ENCODE measurements around the gene UBE2V1.
"Not testable (repeated sequence)": the region's sequence is repeated elsewhere in the genome, so short reads cannot be mapped to it uniquely, and the experiment has no call there.

UBE2V1 gene

GRCh38 chr20:50140339-50140859, 27.4 kb upstream of the UBE2V1 start:
- no peak overlapping the region for H2AK5ac ChIP-seq (ENCODE audit: low read length, severe bottlenecking)
- H2AFZ ChIP-seq (ENCODE audit: low read depth, low read length), result no peak overlapping the region
- no peak overlapping the region for H3K14ac ChIP-seq (ENCODE audit: low read length in 2 of 2)
- peaks cover 44 to 53% of the 10 kb centered on the region in 2 experiments for H3K36me3 ChIP-seq (ENCODE audit: control insufficient read depth in 1 of 2, insufficient read depth in 2 of 2, low read depth in 1 of 2, low read length in 2 of 2)
- no peak overlapping the region for H3K23ac ChIP-seq (ENCODE audit: low read length in 2 of 2)
- no peak overlapping the region for H3K4ac ChIP-seq (ENCODE audit: low read depth in 1 of 2, low read length in 2 of 2)
- DNase-seq, result no peak
- H3K9me3 ChIP-seq (ENCODE audit: control insufficient read depth, low read length), result no peaks in the 10 kb centered on the region
- no peak overlapping the region for H2BK5ac ChIP-seq (ENCODE audit: low read depth, low read length, poor library complexity, severe bottlenecking)
- H3K79me1 ChIP-seq (replicated peaks; ENCODE audit: low read length, poor library complexity, severe bottlenecking), result peaks cover 35% of the 10 kb centered on the region
- peaks cover 41% of the 10 kb centered on the region for H3K4me1 ChIP-seq (ENCODE audit: control insufficient read depth, insufficient read depth, low read depth, low read length)
- H2BK120ac ChIP-seq (ENCODE audit: low read depth, low read length), result no peak overlapping the region
- H3K4me3 ChIP-seq (ENCODE audit: insufficient read depth in 1 of 2, low read depth in 1 of 2, low read length in 2 of 2), result no peak overlapping the region
- 97% methylated on average over 11 of the region's 11 CpGs for WGBS
- H4K91ac ChIP-seq (ENCODE audit: low read length), result no peak overlapping the region
- H3K4me2 ChIP-seq (ENCODE audit: low read length, poor library complexity, severe bottlenecking), result no peak overlapping the region
- no peak overlapping the region for H2BK12ac ChIP-seq (ENCODE audit: low read length in 2 of 2)
- no peak overlapping the region for H2BK15ac ChIP-seq (ENCODE audit: low read depth, poor library complexity, severe bottlenecking)
- no peak overlapping the region for H3K27ac ChIP-seq (ENCODE audit: low read length, poor library complexity, severe bottlenecking)
- no peaks in the 10 kb centered on the region for H3K27me3 ChIP-seq (ENCODE audit: control insufficient read depth in 1 of 2, insufficient read depth in 1 of 2, low read length in 2 of 2)
- H3K9ac ChIP-seq (ENCODE audit: low read length), result no peak overlapping the region
- H4K8ac ChIP-seq (ENCODE audit: low read length), result no peak overlapping the region
- peak overlapping the region in 1 of 2 experiments; percentile 14 for H3K18ac ChIP-seq (ENCODE audit: low read depth in 1 of 2, low read length in 2 of 2)

- Histone ChIP-seq H3K36me3 (ENCODE audit: control insufficient read depth in 1 of 2, insufficient read depth in 2 of 2, low read depth in 1 of 2, low read length in 2 of 2) (peaks cover 53 to 67% of the 10 kb centered on the region in 2 experiments), H3K4me1 (ENCODE audit: control insufficient read depth, insufficient read depth, low read depth, low read length) (peaks cover 38% of the 10 kb centered on the region), H3K9ac (ENCODE audit: low read length) (no peak overlapping the region), H3K18ac (ENCODE audit: low read depth in 1 of 2, low read length in 2 of 2) (peak overlapping the region; percentile 5 to 83), H2AK5ac (ENCODE audit: low read length, severe bottlenecking) (peak overlapping the region; percentile 50), H3K27me3 (ENCODE audit: control insufficient read depth in 1 of 2, insufficient read depth in 1 of 2, low read length in 2 of 2) (no peaks in the 10 kb centered on the region), H4K8ac (ENCODE audit: low read length) (peak overlapping the region; percentile 70), H3K9me3 (ENCODE audit: control insufficient read depth, low read length) (no peaks in the 10 kb centered on the region), H2AFZ (ENCODE audit: low read depth, low read length) (no peak overlapping the region), H2BK5ac (ENCODE audit: low read depth, low read length, poor library complexity, severe bottlenecking) (no peak overlapping the region), H2BK15ac (ENCODE audit: low read depth, poor library complexity, severe bottlenecking) (peak overlapping the region; percentile 60), H3K4ac (ENCODE audit: low read depth in 1 of 2, low read length in 2 of 2) (peak overlapping the region in 1 of 2 experiments; percentile 47), H2BK12ac (ENCODE audit: low read length in 2 of 2) (peak overlapping the region; percentile 6 to 61), H3K79me1 (replicated peaks; ENCODE audit: low read length, poor library complexity, severe bottlenecking) (peaks cover 41% of the 10 kb centered on the region), H2BK120ac (ENCODE audit: low read depth, low read length) (no peak overlapping the region), H4K91ac (ENCODE audit: low read length) (peak overlapping the region; percentile 62), H3K4me3 (ENCODE audit: insufficient read depth in 1 of 2, low read depth in 1 of 2, low read length in 2 of 2) (no peak overlapping the region), H3K4me2 (ENCODE audit: low read length, poor library complexity, severe bottlenecking) (no peak overlapping the region), H3K14ac (ENCODE audit: low read length in 2 of 2) (peak overlapping the region in 1 of 2 experiments; percentile 35), H3K27ac (ENCODE audit: low read length, poor library complexity, severe bottlenecking) (peak overlapping the region; percentile 15), H3K23ac (ENCODE audit: low read length in 2 of 2) (peak overlapping the region in 1 of 2 experiments; percentile 50)
- WGBS, result 80% methylated on average over 29 of the region's 29 CpGs
- no peak for DNase-seq
Observed at GRCh38 chr20:50138479-50139393, 25.8 kb upstream of the UBE2V1 start.

- H3K4me2 ChIP-seq (ENCODE audit: low read length, poor library complexity, severe bottlenecking), result no peak overlapping the region
- H3K23ac ChIP-seq (ENCODE audit: low read length in 2 of 2), result no peak overlapping the region
- no peaks in the 10 kb centered on the region for H3K27me3 ChIP-seq (ENCODE audit: control insufficient read depth in 1 of 2, insufficient read depth in 1 of 2, low read length in 2 of 2)
- peaks cover 35% of the 10 kb centered on the region for H3K4me1 ChIP-seq (ENCODE audit: control insufficient read depth, insufficient read depth, low read depth, low read length)
- H2BK5ac ChIP-seq (ENCODE audit: low read depth, low read length, poor library complexity, severe bottlenecking), result no peak overlapping the region
- peak overlapping the region; percentile 15 for H3K27ac ChIP-seq (ENCODE audit: low read length, poor library complexity, severe bottlenecking)
- H2BK15ac ChIP-seq (ENCODE audit: low read depth, poor library complexity, severe bottlenecking), result peak overlapping the region; percentile 60
- H4K8ac ChIP-seq (ENCODE audit: low read length), result peak overlapping the region; percentile 70
- peak overlapping the region in 1 of 2 experiments; percentile 83 for H3K18ac ChIP-seq (ENCODE audit: low read depth in 1 of 2, low read length in 2 of 2)
- H3K79me1 ChIP-seq (replicated peaks; ENCODE audit: low read length, poor library complexity, severe bottlenecking), result peaks cover 43% of the 10 kb centered on the region
- peak overlapping the region; percentile 50 for H3K9ac ChIP-seq (ENCODE audit: low read length)
- H3K36me3 ChIP-seq (ENCODE audit: control insufficient read depth in 1 of 2, insufficient read depth in 2 of 2, low read depth in 1 of 2, low read length in 2 of 2), result peaks cover 51 to 69% of the 10 kb centered on the region in 2 experiments
- peak overlapping the region in 1 of 2 experiments; percentile 47 for H3K4ac ChIP-seq (ENCODE audit: low read depth in 1 of 2, low read length in 2 of 2)
- no peaks in the 10 kb centered on the region for H3K9me3 ChIP-seq (ENCODE audit: control insufficient read depth, low read length)
- H2AK5ac ChIP-seq (ENCODE audit: low read length, severe bottlenecking), result no peak overlapping the region
- H2AFZ ChIP-seq (ENCODE audit: low read depth, low read length), result no peak overlapping the region
- no peak overlapping the region for H3K14ac ChIP-seq (ENCODE audit: low read length in 2 of 2)
- H4K91ac ChIP-seq (ENCODE audit: low read length), result no peak overlapping the region
- DNase-seq, result no peak
- 97% methylated on average over 5 of the region's 5 CpGs for WGBS
- H2BK120ac ChIP-seq (ENCODE audit: low read depth, low read length), result peak overlapping the region; percentile 66
- H2BK12ac ChIP-seq (ENCODE audit: low read length in 2 of 2), result peak overlapping the region in 1 of 2 experiments; percentile 61
- no peak overlapping the region for H3K4me3 ChIP-seq (ENCODE audit: insufficient read depth in 1 of 2, low read depth in 1 of 2, low read length in 2 of 2)
Observed at GRCh38 chr20:50138120-50138478, 25.1 kb upstream of the UBE2V1 start.

GRCh38 chr20:50137702-50138101, 24.8 kb upstream of the UBE2V1 start:
- WGBS, result 96% methylated on average over 12 of the region's 13 CpGs
- peak; percentile 57 for DNase-seq
- H3K27ac ChIP-seq (ENCODE audit: low read length, poor library complexity, severe bottlenecking); H3K4me2 ChIP-seq (ENCODE audit: low read length, poor library complexity, severe bottlenecking); H2BK5ac ChIP-seq (ENCODE audit: low read depth, low read length, poor library complexity, severe bottlenecking); H2AFZ ChIP-seq (ENCODE audit: low read depth, low read length); H3K27me3 ChIP-seq (ENCODE audit: control insufficient read depth in 1 of 2, insufficient read depth in 1 of 2, low read length in 2 of 2); H2BK120ac ChIP-seq (ENCODE audit: low read depth, low read length); H3K18ac ChIP-seq (ENCODE audit: low read depth in 1 of 2, low read length in 2 of 2); H3K4ac ChIP-seq (ENCODE audit: low read depth in 1 of 2, low read length in 2 of 2); H4K8ac ChIP-seq (ENCODE audit: low read length); H3K14ac ChIP-seq (ENCODE audit: low read length in 2 of 2); H2AK5ac ChIP-seq (ENCODE audit: low read length, severe bottlenecking); H4K91ac ChIP-seq (ENCODE audit: low read length); H2BK12ac ChIP-seq (ENCODE audit: low read length in 2 of 2); H3K9me3 ChIP-seq (ENCODE audit: control insufficient read depth, low read length); H3K23ac ChIP-seq (ENCODE audit: low read length in 2 of 2); H2BK15ac ChIP-seq (ENCODE audit: low read depth, poor library complexity, severe bottlenecking): not testable (repeated sequence)
- peaks cover 31% of the 10 kb centered on the region for H3K4me1 ChIP-seq (ENCODE audit: control insufficient read depth, insufficient read depth, low read depth, low read length)
- H3K36me3 ChIP-seq (ENCODE audit: control insufficient read depth in 1 of 2, insufficient read depth in 2 of 2, low read depth in 1 of 2, low read length in 2 of 2), result peaks cover 51 to 69% of the 10 kb centered on the region in 2 experiments
- H3K9ac ChIP-seq (ENCODE audit: low read length), result peak overlapping the region; percentile 50
- H3K79me1 ChIP-seq (replicated peaks; ENCODE audit: low read length, poor library complexity, severe bottlenecking), result peaks cover 43% of the 10 kb centered on the region
- H3K4me3 ChIP-seq (ENCODE audit: insufficient read depth in 1 of 2, low read depth in 1 of 2, low read length in 2 of 2), result peak overlapping the region in 1 of 2 experiments; percentile 6
